WTC11 (cell line): ENCODE results near the gene KNDC1. TPM values are rescaled to one million over a fixed set of nuclear protein-coding genes. Genes with fewer than 3 reads are reported as not detected.
A peak's percentile ranks its signal among the peaks of the same experiment; 100 is the strongest.

ENCODE experiments used
- ATAC-seq: fragments of 200-7000 bp; cut with Tn5 transposase; 2 replicates; pipeline ENCODE4 v1.10.0; 2021; ENCODE audit warnings: mild to moderate bottlenecking, moderate library complexity
- CTCF ChIA-PET: fragments of 300-600 bp; sonication (Branson Sonifier 250); formaldehyde crosslinking; loops from one replicate; lab custom pipeline; 2021; ENCODE audit warnings: antibody characterized with exemption; lab: Charles Lee
- POLR2A ChIA-PET: fragments of 350-600 bp; sonication (Branson Sonifier 250); formaldehyde crosslinking; loops from one replicate; lab custom pipeline; 2021; ENCODE audit warnings: antibody characterized with exemption; lab: Charles Lee
- DNase-seq: peaks from one replicate; pipeline ENCODE4 v3.0.0; 2021; ENCODE audit warnings: low spot score
- H3K27ac Mint-ChIP-seq: 2 replicates; pipeline ENCODE4 v1.8.0; 2021; ENCODE audit warnings: mixed read lengths
- H3K27me3 Mint-ChIP-seq: 2 replicates; pipeline ENCODE4 v1.8.0; 2021; ENCODE audit warnings: low read depth, mild to moderate bottlenecking, moderate library complexity, mixed read lengths
- H3K36me3 Mint-ChIP-seq: 2 replicates; pipeline ENCODE4 v1.8.0; 2021; ENCODE audit warnings: mixed read lengths
- H3K4me1 Mint-ChIP-seq: 2 replicates; pipeline ENCODE4 v1.8.0; 2022; ENCODE audit warnings: mixed read lengths
- H3K4me3 Mint-ChIP-seq: 2 replicates; pipeline ENCODE4 v1.8.0; 2021; ENCODE audit warnings: mild to moderate bottlenecking, moderate library complexity, mixed read lengths
- H3K9me3 Mint-ChIP-seq: 2 replicates; pipeline ENCODE4 v1.8.0; 2021; ENCODE audit warnings: mixed read lengths
- ESRRA ChIP-seq: sonication (generic); formaldehyde crosslinking; IDR thresholded peaks from 2 replicates; pipeline ENCODE4 v1.8.1; 2022; ENCODE audit warnings: mild to moderate bottlenecking, missing genetic modification reagents, borderline replicate concordance
- ETV6 ChIP-seq: sonication (generic); formaldehyde crosslinking; IDR thresholded peaks from 2 replicates; pipeline ENCODE4 v1.8.1; 2022; ENCODE audit warnings: mild to moderate bottlenecking, missing genetic modification reagents
- GRHL2 ChIP-seq: fragments of 250-450 bp; sonication (Bioruptor Pico); IDR thresholded peaks from 2 replicates; pipeline ENCODE4 v1.8.0; 2022; ENCODE audit warnings: mild to moderate bottlenecking, moderate library complexity; ENCODE audit not compliant: insufficient replicate concordance, severe bottlenecking
- JUN ChIP-seq: sonication (generic); formaldehyde crosslinking; IDR thresholded peaks from 2 replicates; pipeline ENCODE4 v1.8.0; 2023; ENCODE audit warnings: mild to moderate bottlenecking, missing genetic modification reagents
- KAT7 ChIP-seq: sonication (generic); formaldehyde crosslinking; IDR thresholded peaks from 2 replicates; pipeline ENCODE4 v1.8.1; 2023; ENCODE audit warnings: missing genetic modification reagents, mild to moderate bottlenecking, borderline replicate concordance
- NFYB ChIP-seq: sonication (generic); formaldehyde crosslinking; conservative IDR thresholded peaks from 2 replicates; pipeline ENCODE4 v1.8.0; 2022; ENCODE audit warnings: low read depth, missing genetic modification reagents
- SMAD3 ChIP-seq: sonication (generic); formaldehyde crosslinking; IDR thresholded peaks from 2 replicates; pipeline ENCODE4 v1.8.0; 2022; ENCODE audit warnings: missing genetic modification reagents, mild to moderate bottlenecking, borderline replicate concordance
- TEAD1 ChIP-seq: sonication (generic); formaldehyde crosslinking; IDR thresholded peaks from 2 replicates; pipeline ENCODE4 v1.8.0; 2022; ENCODE audit warnings: mild to moderate bottlenecking, missing genetic modification reagents
- ZNF263 ChIP-seq: sonication (generic); formaldehyde crosslinking; IDR thresholded peaks from 2 replicates; pipeline ENCODE4 v1.8.1; 2022; ENCODE audit warnings: low read depth, mild to moderate bottlenecking, moderate library complexity, missing genetic modification reagents
- ZNF317 ChIP-seq: sonication (generic); formaldehyde crosslinking; IDR thresholded peaks from 2 replicates; pipeline ENCODE4 v1.8.1; 2023; ENCODE audit warnings: low read depth, mild to moderate bottlenecking, moderate library complexity, missing genetic modification reagents, borderline replicate concordance
- ZNF396 ChIP-seq: fragments of 250-450 bp; sonication (Bioruptor Pico); IDR thresholded peaks from 2 replicates; pipeline ENCODE4 v1.8.0; 2021; ENCODE audit warnings: mild to moderate bottlenecking, moderate library complexity, borderline replicate concordance
- ZNF423 ChIP-seq: fragments of 250-450 bp; sonication (Bioruptor Pico); IDR thresholded peaks from 2 replicates; pipeline ENCODE4 v2.1.2; 2022; ENCODE audit warnings: mild to moderate bottlenecking, moderate library complexity
- total RNA-seq: library from RNA; stranded (reverse); gene quantifications from 3 replicates; pipeline ENCODE4 v1.2.3, GENCODE V29; 2021
- TF ChIP-seq, protein P1 (sequence below): sonication (generic); formaldehyde crosslinking; IDR thresholded peaks from 2 replicates; pipeline ENCODE4 v1.8.0; 2022; ENCODE audit warnings: missing genetic modification reagents
- TF ChIP-seq, protein P2 (sequence below): sonication (generic); formaldehyde crosslinking; conservative IDR thresholded peaks from 2 replicates; pipeline ENCODE4 v1.8.1; 2022; ENCODE audit warnings: mild to moderate bottlenecking, missing genetic modification reagents
- TF ChIP-seq, protein P3 (sequence below): sonication (generic); formaldehyde crosslinking; IDR thresholded peaks from 2 replicates; pipeline ENCODE4 v1.8.1; 2022; ENCODE audit warnings: low read depth, missing genetic modification reagents, borderline replicate concordance
- TF ChIP-seq, protein P4 (sequence below): sonication (generic); formaldehyde crosslinking; conservative IDR thresholded peaks from 2 replicates; pipeline ENCODE4 v1.8.1; 2023; ENCODE audit warnings: mild to moderate bottlenecking, low read depth, missing genetic modification reagents, moderate library complexity
- TF ChIP-seq, protein P5 (sequence below): sonication (generic); formaldehyde crosslinking; IDR thresholded peaks from 2 replicates; pipeline ENCODE4 v1.8.1; 2023; ENCODE audit warnings: mild to moderate bottlenecking, missing genetic modification reagents
- TF ChIP-seq, protein P6 (sequence below): sonication (generic); formaldehyde crosslinking; IDR thresholded peaks from 2 replicates; pipeline ENCODE4 v1.8.0; 2023; ENCODE audit warnings: mild to moderate bottlenecking, missing genetic modification reagents

KNDC1 gene
- total RNA-seq, 1 experiment from 2014 or later = 26.6 TPM

DNA sequence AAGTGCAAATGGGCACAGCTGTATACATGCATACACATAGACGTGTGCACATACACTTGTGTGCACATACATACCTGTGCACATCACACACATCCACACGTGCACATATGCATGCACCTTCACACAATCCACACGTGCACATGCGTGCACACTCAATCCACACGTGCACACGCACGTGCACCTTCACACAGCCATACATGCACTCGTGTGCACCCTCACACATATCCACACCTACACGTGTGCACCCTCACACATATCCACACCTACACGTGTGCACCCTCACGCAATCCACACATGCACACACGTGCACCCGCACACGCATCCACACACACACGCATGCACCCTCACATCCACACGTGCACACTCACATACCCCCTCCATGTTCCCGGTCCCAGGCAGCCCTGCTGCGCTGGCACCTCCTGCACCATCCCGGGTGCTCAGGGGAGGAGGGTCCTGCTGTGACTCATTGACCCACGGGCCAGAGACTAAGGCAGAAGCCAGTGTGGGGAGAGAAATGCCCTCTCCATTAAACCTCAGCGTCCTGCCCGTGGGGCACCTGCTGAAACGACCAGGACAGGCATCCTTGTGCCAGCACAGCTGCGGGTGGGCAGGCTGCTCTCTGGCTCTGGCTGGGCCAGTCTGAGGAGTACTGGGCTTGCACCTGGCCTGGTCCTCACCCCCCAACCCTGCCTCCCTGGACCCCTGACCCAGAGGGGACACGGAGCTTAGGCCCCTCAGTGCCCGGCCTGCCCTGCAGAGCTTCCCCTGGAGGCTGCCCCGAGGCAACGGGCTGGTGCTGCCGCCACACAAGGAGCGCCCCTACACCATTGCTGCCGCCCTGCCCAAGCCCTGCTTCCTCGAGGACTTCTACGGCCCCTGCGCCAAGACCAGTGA, 52.2 kb downstream of the KNDC1 start:
- Mint-ChIP-seq H3K4me1 (no peaks in the 10 kb centered on the region), H3K4me3 (no peak overlapping the region), H3K27me3 (no peaks in the 10 kb centered on the region), H3K36me3 (peaks cover 13% of the 10 kb centered on the region), H3K9me3 (no peaks in the 10 kb centered on the region), H3K27ac (peak overlapping the region; percentile 26; the same call in 1 of the 2 replicates)
- TF ChIP-seq, protein P1, sequence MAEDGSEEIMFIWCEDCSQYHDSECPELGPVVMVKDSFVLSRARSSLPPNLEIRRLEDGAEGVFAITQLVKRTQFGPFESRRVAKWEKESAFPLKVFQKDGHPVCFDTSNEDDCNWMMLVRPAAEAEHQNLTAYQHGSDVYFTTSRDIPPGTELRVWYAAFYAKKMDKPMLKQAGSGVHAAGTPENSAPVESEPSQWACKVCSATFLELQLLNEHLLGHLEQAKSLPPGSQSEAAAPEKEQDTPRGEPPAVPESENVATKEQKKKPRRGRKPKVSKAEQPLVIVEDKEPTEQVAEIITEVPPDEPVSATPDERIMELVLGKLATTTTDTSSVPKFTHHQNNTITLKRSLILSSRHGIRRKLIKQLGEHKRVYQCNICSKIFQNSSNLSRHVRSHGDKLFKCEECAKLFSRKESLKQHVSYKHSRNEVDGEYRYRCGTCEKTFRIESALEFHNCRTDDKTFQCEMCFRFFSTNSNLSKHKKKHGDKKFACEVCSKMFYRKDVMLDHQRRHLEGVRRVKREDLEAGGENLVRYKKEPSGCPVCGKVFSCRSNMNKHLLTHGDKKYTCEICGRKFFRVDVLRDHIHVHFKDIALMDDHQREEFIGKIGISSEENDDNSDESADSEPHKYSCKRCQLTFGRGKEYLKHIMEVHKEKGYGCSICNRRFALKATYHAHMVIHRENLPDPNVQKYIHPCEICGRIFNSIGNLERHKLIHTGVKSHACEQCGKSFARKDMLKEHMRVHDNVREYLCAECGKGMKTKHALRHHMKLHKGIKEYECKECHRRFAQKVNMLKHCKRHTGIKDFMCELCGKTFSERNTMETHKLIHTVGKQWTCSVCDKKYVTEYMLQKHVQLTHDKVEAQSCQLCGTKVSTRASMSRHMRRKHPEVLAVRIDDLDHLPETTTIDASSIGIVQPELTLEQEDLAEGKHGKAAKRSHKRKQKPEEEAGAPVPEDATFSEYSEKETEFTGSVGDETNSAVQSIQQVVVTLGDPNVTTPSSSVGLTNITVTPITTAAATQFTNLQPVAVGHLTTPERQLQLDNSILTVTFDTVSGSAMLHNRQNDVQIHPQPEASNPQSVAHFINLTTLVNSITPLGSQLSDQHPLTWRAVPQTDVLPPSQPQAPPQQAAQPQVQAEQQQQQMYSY (CRISPR knock-in tag) = no peak
- TF ChIP-seq ZNF423 = no peak
- TF ChIP-seq TEAD1 (CRISPR knock-in tag) = no peak
- TF ChIP-seq, protein P2, sequence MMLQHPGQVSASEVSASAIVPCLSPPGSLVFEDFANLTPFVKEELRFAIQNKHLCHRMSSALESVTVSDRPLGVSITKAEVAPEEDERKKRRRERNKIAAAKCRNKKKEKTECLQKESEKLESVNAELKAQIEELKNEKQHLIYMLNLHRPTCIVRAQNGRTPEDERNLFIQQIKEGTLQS (CRISPR knock-in tag) = no peak
- TF ChIP-seq JUN (CRISPR knock-in tag) = no peak
- TF ChIP-seq, protein P3, sequence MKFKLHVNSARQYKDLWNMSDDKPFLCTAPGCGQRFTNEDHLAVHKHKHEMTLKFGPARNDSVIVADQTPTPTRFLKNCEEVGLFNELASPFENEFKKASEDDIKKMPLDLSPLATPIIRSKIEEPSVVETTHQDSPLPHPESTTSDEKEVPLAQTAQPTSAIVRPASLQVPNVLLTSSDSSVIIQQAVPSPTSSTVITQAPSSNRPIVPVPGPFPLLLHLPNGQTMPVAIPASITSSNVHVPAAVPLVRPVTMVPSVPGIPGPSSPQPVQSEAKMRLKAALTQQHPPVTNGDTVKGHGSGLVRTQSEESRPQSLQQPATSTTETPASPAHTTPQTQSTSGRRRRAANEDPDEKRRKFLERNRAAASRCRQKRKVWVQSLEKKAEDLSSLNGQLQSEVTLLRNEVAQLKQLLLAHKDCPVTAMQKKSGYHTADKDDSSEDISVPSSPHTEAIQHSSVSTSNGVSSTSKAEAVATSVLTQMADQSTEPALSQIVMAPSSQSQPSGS (CRISPR knock-in tag) = no peak
- TF ChIP-seq ZNF317 = no peak
- no peak for TF ChIP-seq ZNF263 (CRISPR knock-in tag)
- no peak for TF ChIP-seq NFYB (CRISPR knock-in tag)
- no peak for TF ChIP-seq ESRRA (CRISPR knock-in tag)
- TF ChIP-seq KAT7 = no peak
- TF ChIP-seq SMAD3 (CRISPR knock-in tag) = no peak
- TF ChIP-seq, protein P4, sequence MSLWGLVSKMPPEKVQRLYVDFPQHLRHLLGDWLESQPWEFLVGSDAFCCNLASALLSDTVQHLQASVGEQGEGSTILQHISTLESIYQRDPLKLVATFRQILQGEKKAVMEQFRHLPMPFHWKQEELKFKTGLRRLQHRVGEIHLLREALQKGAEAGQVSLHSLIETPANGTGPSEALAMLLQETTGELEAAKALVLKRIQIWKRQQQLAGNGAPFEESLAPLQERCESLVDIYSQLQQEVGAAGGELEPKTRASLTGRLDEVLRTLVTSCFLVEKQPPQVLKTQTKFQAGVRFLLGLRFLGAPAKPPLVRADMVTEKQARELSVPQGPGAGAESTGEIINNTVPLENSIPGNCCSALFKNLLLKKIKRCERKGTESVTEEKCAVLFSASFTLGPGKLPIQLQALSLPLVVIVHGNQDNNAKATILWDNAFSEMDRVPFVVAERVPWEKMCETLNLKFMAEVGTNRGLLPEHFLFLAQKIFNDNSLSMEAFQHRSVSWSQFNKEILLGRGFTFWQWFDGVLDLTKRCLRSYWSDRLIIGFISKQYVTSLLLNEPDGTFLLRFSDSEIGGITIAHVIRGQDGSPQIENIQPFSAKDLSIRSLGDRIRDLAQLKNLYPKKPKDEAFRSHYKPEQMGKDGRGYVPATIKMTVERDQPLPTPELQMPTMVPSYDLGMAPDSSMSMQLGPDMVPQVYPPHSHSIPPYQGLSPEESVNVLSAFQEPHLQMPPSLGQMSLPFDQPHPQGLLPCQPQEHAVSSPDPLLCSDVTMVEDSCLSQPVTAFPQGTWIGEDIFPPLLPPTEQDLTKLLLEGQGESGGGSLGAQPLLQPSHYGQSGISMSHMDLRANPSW (CRISPR knock-in tag) = no peak
- no peak for TF ChIP-seq GRHL2
- TF ChIP-seq, protein P5, sequence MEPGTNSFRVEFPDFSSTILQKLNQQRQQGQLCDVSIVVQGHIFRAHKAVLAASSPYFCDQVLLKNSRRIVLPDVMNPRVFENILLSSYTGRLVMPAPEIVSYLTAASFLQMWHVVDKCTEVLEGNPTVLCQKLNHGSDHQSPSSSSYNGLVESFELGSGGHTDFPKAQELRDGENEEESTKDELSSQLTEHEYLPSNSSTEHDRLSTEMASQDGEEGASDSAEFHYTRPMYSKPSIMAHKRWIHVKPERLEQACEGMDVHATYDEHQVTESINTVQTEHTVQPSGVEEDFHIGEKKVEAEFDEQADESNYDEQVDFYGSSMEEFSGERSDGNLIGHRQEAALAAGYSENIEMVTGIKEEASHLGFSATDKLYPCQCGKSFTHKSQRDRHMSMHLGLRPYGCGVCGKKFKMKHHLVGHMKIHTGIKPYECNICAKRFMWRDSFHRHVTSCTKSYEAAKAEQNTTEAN (CRISPR knock-in tag) = no peak
- TF ChIP-seq, protein P6, sequence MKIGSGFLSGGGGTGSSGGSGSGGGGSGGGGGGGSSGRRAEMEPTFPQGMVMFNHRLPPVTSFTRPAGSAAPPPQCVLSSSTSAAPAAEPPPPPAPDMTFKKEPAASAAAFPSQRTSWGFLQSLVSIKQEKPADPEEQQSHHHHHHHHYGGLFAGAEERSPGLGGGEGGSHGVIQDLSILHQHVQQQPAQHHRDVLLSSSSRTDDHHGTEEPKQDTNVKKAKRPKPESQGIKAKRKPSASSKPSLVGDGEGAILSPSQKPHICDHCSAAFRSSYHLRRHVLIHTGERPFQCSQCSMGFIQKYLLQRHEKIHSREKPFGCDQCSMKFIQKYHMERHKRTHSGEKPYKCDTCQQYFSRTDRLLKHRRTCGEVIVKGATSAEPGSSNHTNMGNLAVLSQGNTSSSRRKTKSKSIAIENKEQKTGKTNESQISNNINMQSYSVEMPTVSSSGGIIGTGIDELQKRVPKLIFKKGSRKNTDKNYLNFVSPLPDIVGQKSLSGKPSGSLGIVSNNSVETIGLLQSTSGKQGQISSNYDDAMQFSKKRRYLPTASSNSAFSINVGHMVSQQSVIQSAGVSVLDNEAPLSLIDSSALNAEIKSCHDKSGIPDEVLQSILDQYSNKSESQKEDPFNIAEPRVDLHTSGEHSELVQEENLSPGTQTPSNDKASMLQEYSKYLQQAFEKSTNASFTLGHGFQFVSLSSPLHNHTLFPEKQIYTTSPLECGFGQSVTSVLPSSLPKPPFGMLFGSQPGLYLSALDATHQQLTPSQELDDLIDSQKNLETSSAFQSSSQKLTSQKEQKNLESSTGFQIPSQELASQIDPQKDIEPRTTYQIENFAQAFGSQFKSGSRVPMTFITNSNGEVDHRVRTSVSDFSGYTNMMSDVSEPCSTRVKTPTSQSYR = no peak
- no peak for TF ChIP-seq ZNF396
- TF ChIP-seq ETV6 (CRISPR knock-in tag) = no peak
- POLR2A ChIA-PET = no interaction called here
- DNase-seq (no peak), ATAC-seq (no peak)
- CTCF ChIA-PET = interaction anchor here (0.9 to 1.2 kb wide), 2 partner anchors 15 to 88 kb away, joined by 3 read pairs; no protein-coding TSS in a partner anchor
